Measurements from ENCODE around the gene HLA-DPB1.

DNA sequence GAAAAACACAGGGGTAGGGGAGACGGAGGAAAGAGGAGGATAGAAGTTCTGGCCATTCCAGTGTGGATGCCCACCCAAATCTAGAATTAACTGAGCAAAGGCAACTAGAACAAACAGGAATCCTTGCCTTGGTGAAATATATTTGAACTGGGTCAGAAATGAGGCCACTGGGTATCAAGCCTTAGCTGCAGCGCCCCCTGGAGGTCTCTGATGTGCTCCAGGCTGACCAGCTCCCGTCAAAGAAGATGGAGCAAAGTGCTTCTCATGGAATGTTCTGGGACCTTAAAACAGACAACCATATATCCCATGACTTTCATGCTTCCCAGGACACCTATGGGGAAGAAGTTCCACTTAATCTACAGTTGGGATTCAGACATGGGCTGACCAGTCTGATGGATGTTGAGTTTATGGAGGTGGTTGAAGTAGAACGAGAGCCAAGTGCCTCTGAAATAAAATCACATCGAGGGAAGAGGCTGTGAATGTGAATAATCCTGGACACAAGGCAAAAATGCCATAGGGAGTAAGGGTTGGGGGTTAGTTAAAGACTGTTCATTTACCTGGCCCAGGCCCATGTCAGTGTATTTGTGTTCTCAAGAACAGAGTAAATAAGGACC, 50.4 kb downstream of the HLA-DPB1 start:
- no peak for TF ChIP-seq CTBP1 (IDR thresholded peaks at IDR 0.05; ENCODE audit: borderline replicate concordance)
- TF ChIP-seq HDGF (IDR thresholded peaks at IDR 0.05; ENCODE audit: borderline replicate concordance): no peak

Measured in HEK293T (cell line).